KG1 (cell line): ENCODE results near the gene PIP4K2B.

ENCODE experiments used
- DNase-seq: peaks from one replicate; lab custom pipeline; 2025; lab: John Stamatoyannopoulos, UW

PIP4K2B gene

DNA sequence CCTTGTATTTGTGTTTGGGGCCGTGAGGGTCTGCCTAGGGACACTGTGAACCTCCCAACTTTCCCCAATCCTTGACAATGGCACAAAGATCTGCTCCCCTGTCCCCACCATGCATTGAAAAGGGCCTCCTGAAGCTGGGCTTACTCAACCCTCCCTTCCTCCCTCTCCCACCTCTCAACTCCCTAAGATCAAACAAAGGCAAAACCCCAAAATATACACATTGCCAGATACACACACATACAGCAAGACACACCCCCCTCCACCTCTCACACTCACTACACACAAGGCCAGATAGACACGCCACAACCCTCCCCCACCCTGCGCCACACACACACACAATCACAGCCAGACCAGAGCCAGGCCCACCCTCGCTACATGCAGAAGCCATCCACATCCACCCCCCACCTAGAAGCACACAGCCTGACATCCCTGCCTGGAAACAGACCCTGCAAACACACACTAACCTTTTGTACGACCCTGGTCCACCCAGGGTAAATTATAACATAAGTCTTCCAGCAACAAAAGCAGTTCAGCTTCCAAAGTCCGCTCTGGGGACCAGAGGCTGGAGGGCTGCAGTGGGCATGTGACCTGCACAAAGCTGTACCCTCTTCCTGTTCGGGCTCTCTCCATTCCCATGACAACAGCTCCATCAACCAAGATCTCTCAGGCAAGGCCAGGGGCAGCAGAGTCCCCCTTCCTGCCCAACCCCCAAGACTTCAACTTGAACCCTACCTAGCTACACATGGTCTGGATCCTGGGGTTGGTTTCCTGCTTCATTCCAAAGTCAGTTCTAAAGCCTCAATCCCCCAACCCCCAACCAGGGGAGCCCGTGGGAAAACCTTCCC lies 53.1 kb downstream of the PIP4K2B start:
- no peak for DNase-seq

DNA sequence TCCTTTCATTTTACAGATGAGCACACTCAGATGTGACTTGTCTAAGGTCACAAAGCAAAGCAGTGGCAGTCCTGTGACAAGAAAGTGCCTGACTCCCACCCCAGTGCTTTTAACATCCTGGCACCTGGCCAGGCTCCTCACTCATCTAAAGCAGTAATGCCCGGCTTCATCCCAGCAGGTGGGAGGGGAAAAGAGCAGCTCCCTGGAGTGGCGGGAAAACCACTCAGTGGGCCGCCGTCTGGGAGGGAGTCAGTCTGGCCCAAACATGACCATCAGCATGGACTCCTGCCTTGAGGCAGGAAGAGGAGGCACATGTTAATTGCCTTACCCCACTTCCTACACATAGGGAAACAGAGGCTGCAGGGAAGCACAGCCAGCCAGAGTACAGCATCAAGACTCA lies 53.8 kb downstream of the PIP4K2B start:
- no peak for DNase-seq

DNA sequence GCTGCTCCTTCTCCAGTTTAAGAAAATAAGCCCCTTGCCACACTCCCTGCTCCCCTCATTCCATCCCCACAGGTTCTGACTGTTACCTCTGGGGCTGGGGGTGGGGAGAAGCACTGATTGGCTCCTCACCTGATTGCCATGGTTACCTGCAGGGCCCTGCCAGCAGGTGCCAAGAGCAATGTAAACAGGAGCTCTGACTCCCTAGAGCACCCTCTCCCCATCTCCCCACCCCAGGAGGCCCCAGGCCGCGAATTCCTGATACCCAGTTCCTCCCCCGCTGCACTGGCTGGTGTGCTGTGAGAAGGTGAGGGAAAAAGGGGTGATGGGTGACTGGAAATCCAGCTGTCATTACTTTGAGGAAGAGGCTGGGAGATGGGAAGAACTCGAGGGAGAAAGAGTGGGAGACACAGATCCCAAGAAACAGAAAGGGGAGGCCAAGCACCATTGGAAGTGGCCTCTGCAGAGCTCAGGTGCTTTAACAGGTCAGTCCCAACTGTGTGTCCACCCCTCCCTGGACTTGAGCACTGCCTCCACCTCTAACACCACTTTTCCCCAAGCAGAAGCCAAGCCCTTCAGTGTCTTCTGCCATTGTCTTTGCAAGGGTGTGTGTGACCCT lies 55.7 kb downstream of the PIP4K2B start:
- DNase-seq, result no peak

DNA sequence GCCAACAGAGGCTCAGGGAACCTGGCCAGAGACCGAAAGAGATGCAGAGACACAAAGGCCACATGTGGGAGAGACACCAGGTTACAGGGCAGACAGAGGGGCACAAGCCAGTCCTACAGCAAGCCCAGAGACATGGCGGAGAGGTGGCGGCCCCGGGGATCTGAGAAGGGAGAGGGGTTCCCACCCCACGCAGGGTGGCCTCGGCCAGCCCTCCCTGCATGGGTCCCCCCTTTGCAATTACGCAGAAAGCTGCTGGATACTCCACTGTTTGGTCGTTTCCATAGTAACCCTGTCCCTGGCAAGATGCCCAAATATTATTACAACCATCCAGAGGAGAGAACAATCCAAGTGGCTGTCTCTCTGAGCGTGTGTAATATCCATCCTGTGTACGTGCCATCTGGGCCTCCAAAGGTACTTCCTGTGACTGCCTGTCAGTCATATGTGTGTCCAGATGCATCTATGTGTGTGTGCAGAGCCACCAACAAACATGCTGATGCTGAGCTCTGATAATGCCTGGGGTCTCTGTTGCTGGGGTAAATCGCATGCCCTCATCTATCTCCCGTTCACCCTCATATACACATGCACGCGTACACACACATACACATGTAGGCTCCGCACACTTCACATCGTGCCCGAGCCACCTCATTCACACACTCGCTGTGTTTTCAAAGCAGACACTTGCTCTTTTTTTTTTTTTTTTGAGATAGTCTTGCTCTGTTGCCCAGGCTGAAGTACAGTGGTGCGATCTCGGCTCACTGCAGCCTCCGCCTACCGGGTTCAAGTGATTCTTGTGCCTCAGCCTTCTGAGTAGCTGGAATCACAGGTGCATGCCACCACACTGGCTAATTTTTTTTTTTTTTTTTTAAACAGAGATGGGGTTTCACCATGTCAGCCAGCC lies 56.7 kb downstream of the PIP4K2B start:
- no peak for DNase-seq

DNA sequence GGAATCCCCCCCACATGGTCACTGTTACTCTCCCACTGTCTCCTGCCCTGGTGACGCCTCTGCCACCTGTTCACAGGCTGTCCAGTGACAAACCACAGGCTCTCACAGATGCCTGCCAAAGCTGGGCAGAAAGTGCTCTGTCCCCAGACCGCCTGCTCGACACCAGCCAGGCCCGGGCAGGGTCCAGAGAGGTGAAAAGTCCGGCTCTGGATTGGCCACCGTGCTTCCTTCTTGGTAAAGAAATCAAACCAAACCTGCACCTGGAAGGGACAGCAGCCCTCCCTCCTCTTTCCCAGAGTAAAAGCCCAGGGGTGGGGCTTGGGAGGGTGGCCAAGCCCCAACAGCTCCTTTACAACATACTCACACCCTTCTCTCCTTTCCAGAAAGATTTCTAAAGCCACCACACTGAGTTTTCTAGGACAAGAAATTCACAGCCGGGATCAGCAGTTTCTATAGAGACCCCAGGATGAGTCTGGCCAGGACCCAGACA lies 57.4 kb downstream of the PIP4K2B start:
- no peak for DNase-seq

DNA sequence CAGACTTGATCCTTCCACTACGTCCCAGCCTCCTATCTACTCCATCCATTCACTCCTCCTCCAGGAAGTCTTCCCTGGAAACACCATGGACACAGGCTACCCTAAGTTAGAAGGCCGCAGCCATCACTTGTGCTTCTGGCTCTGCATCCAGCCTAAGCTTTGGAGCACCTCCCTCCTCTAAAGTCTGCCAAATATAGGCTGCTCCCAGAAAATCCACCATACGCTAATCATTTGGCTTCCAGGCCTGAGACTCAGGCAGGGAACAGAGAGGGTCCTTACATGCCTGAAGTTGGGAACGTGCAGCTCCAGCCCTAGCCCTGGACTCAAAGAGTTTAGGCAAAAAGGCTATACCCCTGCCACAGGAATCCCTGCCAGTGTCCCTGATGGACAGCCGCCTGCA lies 57.9 kb downstream of the PIP4K2B start:
- no peak for DNase-seq

DNA sequence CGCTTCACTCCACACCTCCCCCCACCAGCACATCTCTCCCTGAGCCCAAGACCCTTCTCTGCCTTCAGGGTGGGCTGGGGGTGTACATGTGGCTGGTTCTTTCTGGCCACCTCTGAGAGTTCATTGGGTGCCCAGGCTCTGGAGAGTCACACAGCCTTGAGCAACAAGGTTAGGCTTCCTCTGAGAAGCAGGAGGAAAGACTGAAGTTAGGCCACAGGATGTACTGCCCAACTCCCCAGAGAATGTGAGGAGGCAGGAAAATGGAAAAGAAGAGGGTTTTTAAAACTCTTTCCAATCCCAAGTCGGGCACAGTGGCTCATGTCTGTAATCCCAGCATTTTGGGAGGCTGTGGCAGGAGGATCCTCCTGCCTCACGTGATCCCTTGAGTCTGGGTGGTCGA lies 58.5 kb downstream of the PIP4K2B start:
- DNase-seq, result no peak

DNA sequence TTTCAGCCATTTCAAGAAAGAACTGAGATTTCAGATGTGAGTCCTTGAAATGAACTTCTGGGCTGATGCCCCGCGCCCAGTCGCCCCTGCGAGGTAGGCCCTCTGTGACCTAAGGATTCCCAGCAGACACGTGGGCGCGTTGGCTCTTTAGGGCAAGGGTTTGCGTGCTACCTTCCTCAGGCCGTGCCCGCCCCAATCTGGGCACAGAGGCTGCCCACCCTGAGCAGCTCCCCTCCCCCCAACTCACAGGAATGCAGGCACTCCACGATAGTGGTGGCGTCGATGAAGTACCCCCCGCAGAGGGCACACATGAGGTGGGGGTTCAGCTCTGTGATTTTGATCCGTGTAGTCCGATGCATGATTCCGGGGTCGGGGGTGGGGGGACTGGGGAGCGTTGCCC lies 59.3 kb downstream of the PIP4K2B start:
- DNase-seq, result no peak

DNA sequence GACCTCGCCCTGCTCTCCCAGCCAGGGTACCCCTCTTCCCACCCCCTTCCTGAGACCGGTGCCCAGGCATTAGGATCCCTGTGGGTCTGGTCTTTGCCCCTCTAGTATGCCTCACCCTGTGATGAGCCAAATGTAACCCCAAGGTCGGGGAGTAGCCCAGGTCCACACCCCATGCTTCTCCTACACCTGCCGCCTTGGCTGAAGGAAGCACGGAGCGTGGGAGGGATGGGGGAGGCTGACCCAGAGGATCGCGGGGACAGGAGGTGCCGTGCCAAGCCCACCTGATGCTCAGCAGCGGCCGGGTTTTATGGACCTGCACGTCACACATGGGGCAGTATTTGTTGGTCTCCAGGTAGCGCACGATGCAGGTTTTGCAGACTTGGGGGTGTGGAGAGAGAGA lies 60.1 kb downstream of the PIP4K2B start:
- DNase-seq, result no peak

DNA sequence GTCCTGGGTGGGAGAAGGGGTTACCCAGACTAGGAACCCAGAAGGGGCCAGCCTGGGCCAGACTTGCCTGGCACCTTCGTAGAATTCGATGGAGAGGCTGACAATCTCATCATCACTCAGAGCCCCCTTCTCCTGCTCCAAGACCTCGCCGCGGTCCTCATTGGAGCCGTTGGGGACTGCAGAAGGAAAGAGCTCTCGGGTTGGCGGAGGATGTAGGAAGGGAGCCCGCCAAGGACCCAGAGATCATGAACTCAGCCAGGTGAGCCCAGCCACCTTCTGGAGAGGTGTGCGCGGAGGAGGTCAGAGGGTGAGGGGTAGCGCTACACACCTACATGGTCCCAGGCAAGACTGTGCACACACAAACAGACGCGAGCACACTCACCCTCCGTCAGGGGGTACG lies 60.7 kb downstream of the PIP4K2B start:
- DNase-seq, result no peak

DNA sequence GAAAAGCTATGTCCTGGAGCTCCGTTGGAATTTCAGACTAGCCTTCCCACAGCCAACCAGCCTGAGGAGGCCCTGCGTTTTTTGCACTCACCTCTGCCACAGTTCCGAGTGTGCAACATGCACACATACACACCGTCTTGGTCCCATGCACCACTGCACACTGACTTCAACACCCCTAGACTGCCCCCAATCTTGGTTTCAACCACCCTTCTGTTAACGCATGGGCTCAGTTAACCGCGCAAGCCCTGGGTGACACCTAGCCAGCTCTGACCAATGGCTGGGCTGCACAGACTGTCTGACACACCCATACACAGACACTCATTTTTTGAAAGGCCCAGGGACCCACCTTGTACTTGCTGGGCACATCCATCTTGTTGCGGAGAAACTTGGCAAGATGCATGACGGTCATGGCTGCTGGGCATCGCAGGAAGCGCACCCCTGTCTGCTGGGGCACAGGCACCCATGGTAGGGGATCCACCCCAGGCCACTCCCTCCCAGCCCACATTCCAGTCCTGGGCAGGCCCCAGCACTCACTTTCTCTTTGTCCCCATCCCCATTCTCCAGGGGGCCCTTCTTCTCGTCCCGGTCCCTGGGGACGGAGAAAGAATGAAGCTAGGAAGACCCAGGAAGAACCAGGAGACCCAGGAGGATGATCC lies 61.2 kb downstream of the PIP4K2B start:
- DNase-seq, result no peak

DNA sequence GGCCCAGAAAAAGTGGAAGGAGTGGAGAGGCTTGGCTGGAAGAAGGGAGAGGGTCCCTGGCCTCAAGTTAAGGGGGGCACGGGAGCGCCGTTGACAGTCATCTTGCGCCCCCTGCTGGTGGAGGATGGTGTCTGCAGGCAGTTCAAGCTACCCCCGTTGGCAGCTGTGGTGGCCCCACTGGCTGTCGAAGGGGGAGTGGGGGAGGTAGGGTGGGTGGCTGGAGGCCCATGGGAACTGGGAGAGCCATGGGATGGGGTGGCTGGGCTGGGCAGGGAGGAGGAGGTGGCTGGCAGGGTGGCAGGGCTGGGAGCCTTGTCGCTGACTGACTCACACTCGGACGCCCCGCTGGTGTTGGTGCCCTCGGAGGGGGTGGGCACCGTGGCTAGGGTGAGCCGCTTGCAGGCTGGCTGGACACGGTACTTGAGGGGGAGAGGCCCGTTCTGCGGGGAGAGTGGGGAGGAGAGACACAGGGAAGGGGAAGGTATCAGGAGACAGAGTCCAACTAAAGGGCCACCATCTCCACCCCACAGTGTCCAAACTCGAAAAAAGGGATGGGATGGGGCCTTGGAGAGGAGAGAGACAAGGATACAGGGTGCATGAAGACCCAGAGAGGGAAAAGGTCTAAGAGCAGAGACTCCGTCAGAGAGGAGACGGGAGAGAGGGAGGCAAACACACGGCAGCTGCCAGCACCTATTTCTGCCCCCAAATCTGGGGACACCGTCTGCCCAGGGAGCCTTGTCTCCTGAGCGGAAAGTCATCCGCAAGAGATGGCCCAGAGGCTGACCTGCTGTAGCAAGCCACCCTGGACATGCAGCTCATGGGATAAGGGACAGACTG lies 64.0 kb downstream of the PIP4K2B start:
- DNase-seq, result no peak

DNA sequence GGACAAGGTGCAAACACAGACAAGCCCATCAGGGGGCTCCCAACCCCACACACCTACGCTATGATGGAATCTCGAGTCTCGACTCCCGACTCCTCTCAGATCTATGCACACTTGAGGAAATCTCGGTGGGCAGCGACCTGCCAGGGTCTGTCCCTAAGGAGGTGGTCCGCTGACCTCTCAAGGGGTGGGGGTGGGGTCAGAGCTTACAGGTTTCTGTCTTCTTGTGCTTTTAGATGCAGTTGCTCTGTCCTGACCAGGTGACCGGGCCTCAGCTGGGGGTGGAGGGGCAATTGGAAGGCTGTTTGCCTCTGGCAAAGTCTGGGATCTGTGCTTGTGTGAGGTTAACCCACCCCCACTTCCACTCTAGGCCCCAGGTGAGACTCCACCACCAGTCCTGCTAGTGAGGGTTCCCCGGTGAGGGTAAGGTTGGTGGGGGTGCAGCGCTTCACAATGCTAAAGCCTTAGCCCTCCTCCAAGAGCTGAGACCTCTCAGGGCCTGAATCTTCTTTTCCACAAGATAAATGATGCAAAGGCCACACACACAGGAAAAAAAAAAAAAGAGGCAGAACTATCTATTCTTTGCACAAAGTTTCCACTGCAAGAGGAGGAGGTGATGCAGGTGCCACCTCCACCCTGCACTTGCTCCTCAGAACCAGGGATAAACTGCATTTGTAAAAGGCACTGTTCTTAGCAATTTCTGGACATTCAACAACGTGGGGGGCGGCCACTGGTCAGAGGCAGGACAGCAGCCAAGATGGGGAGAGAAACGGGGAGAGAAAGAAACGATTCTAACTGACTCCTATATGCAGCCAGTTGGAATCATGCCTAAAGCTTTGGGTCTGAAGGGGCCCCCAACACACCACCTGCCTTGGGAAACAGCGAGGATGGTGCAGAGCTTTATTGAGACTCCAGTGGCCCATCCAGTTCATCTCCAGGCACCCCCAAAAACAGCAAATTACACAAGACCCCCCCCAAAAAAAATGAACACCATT lies 65.1 kb downstream of the PIP4K2B start:
- DNase-seq, result no peak

DNA sequence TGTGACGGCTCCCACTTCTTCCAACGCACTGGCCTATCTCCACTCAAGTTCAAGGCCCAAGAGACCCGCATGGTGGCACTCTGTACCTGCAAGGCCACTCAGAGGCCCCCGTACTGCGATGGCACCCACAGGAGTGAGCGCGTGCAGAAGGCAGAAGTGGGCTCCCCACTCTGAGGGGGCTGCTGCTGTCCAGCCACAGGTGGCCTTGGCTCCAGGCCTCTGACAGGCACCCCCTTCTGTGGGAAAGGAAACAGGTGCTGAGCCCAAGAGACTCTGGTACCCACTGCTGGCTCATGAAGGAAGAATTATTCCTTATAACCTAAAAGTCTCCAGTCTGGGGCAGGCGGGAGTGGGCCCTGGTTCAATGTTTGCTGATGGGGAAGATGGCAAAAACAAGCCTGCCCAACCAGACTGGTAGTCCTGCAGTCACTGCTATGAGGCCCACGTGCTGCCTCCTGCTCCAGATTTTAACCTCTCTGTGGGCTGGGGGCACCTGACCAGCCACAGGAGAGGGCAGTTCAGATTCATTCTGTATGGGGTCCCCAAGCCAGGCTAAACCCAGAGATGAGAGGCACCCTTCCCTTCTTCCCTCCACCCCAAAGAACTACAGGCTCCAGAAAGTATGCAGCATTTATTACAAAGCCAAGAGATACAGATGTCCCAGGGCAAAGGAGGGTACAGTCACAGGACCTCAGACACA lies 65.9 kb downstream of the PIP4K2B start:
- DNase-seq, result no peak

DNA sequence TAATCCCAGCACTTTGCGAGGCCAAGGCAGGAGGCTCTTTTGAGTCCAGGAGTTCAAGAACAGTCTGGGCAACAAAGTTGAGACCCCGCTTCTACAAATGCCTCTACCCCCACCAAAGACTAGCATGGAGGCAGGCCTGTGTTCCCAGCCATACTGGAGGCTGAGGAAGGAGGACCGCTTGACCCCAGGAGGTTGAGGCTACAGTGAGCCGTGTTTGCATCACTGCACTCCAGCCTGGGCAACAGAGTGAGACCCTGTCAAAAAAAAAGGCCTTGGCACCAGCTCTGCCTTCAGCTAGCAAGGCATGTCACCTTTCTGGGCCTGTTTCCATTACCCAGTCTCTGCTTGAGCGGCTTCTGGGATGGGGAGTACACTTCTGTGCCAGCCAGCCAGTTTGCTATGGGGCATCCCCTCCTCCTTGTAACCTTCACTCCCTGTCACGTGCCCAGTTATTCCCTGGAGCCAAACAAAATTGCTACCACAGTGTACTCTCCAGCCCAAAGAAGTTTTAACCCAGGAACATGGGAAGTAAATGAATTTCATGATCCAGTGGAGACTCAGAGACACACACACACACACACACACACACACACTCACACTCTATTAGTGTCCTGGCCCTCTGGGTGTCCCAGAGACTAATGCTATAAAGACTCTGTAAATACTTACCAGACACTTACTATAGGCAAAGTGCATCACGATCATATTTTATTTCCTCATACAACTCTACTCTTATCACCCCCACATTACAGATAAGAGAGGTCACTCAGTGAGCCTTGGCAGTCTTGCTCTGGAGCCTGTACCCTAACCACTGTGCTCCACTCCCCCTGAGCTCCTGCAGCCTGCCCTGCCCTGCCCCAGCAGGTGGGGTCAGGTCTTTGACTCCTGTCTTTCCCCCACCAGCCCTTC lies 66.7 kb downstream of the PIP4K2B start:
- no peak for DNase-seq

DNA sequence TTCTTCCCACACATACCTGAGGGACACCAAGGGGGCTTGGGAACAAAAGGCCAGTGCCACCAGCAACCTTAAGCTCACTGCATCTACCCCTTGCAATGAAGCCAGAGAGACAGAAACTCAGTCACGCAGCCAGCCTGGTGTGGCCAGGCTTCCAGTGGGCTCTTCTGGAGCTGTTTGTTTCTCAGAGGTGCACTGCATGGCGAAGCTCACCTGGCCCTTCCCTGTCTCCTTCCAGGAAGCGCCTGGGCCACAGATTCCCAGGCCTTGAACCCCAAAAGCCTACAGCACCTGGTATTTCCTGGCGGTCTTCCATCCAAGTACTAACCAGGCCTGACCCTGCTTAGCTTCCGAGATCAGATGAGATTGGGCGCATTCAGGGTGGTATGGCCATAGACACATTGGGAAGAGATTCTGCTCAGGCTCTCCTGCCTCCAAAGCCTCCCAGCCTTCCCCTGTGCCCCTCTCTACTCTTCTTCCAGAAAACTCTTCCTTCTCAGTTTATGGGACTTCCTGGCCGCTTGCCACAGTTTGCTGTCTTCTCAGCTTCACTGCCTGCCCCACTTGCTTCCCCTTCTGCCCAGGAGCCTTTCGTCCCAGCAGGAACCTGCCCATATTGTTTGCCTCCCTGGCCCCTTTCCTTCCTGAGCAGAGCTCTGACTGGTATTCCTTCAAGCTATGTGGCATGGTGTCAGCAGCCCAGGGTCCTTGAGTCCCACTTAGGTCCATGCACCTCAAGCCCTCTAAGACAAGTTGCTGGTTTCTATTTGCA lies 67.6 kb downstream of the PIP4K2B start:
- no peak for DNase-seq
